Fibroblast of the conjunctiva (primary cell): ENCODE measurements around the gene PSTPIP1.
A peak's percentile ranks its signal among the peaks of the same experiment; 100 is the strongest.

Source experiments
- DNase-seq: peaks from one replicate; pipeline ENCODE4 v3.0.0-alpha.2; 2010; ENCODE audit warnings: low read depth

The PSTPIP1 gene

DNA sequence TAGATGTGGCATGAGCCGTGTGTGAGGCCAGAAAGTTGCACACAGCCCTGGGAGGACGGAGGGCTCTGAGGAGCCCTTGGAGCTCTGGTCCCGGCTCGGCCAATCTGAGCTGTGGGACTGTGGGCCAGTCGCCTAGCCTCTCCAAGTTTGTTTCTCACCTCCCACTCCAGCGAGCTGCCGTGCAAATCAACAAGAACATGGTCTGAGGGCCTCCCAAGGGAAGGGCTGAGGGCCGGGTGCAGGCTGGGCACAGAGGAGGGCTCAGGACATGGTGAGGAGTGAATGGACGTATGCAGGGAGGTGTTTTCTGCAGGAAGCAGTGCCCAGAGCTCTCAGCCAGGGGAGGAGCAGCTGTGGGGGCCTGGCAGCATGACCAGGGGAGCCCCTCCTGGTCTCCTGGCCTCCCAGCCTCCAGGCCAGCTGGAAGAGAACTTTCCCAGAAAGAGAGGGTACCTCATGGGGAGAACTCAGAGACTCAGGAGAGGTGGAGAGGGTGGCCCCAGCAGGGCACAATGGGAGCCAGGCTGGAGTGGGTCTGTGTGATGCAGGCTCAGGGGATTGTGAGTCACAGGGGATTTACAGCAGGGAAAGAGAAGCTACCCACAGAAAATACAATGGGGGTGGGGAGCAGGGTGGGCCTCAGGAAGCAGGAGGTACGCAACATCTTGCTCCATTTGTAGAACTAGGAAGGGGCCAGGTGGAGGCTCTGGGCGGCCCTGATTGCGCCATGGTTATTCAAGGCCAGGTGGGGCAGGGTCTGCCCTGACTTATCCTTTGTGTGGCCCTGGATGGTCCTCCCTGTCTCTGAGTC is 24.8 kb downstream of the PSTPIP1 start:
- no peak for DNase-seq

DNA sequence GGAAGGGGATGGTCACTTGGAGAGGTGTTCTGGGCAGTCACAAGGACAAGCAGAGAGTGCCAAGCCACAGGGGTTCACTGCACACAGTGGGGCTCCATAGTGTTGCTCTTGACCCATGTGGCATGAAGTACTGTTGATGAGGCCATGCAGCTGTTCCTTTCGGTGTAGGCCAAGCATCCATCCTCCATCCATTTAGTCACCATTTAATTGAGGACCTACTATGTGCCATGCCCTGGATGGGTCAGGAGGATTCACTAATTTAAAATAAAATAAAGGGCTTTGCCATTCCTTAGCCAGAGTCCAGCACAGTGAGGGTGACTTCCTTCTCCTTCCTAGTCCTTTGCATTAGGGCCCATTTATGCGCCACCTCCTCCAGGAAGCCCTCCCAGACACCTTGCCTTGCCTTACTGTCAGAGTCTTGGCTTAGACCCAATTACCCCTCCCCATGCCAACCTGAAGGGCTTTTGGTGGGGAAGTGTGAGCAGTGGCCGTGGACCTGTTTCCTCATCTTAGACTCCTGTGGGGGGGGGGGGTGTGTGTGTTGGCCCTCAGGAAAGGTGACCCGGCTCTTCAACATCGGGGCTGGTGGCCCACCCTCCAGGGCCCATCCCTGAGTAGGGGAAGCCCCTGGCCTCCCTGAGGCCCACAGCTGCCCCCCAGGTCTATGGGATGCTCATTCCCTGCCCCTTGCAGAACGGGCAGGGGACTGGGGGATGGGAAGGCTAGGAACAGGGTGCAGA is 25.6 kb downstream of the PSTPIP1 start:
- DNase-seq = no peak

DNA sequence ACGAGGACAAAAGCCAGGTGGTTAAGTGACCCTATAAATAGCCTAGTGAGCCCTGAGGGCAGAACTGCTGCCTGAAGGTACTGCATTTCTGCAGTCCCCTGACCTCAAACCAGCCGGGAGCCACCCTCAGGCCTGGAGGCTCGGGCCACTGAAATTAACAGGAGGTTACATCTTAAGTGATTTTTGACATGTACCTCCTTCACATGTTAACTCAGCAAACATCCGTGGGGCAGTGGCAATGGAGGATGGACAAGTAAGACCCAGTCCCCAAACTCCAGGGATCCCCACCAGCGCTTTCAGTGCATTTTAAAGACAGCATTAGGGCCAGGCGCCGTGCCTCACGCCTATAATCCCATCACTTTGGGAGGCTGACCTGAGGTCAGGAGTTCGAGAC is 26.2 kb downstream of the PSTPIP1 start:
- no peak for DNase-seq

DNA sequence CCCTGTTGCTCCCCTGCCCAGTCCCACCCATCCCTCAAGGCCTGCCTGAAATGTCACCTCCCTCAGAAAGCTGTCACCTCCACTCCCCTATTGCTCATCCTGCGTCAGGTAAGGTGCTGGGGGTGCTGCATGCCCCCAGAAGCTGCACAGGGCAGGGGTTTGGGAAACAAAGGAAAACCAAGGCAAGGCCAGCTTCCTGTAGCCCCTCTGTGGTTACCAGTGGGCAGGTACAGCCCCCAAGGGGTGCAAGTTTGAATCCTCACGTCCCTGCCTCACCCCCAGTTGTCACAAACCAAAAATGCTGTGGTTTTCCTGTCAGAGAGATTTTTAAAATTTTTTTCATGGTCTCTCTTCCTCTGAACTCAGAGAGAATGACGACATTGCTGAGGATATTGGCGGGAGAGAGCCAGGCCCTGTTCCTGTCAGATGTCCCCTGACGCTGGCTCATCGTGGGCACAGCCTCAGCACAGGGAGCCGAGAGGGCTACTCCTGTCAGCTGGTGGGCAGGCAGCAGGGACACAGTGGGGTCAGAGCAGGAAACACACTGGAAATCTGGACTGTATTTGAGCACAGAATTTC is 27.0 kb downstream of the PSTPIP1 start:
- DNase-seq = no peak

DNA sequence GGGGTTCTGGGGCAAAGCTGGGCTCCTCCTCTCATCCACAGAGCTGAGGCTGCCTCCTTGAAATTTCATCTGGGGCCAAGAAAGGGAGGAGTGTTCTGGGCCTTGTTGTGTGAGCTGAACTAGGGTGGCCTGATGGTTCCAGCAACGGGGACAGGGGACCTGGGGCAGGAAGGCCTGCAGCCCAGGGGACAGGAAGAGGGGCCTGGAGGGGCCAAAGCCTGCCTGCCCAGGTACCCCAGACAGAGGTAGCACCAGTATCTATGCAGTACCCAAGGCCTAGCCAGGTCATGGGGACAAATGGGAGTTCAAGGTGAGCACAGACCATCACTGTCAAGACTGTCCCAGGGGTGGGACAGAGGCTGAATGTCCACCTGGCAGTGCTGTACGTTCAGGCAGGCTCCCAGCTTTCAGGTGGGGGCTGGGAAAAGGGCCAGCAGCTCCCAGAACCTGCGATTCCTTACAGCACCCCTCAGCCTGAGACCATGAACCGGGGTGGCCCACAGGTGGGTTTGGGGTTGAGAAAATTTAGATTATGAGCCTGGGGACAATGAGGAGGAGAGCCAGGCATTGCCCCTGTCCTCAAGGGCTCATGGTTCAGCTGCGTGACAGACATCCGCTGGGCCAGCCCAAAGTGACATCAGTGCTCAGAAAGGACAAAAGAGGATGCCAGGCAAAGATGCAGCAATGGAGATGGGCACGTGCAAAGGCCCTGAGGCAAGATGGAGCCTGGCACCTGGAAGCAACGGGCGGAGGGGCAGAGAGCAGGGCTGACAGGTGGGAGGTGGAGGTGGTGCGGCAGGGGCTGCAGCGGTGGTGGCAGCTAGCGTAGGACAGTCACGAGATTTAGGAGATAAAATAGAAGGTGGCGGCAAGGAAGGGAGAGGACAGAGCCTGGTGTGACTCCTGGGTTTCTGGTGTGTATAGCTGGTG is 28.0 kb downstream of the PSTPIP1 start:
- DNase-seq = no peak

DNA sequence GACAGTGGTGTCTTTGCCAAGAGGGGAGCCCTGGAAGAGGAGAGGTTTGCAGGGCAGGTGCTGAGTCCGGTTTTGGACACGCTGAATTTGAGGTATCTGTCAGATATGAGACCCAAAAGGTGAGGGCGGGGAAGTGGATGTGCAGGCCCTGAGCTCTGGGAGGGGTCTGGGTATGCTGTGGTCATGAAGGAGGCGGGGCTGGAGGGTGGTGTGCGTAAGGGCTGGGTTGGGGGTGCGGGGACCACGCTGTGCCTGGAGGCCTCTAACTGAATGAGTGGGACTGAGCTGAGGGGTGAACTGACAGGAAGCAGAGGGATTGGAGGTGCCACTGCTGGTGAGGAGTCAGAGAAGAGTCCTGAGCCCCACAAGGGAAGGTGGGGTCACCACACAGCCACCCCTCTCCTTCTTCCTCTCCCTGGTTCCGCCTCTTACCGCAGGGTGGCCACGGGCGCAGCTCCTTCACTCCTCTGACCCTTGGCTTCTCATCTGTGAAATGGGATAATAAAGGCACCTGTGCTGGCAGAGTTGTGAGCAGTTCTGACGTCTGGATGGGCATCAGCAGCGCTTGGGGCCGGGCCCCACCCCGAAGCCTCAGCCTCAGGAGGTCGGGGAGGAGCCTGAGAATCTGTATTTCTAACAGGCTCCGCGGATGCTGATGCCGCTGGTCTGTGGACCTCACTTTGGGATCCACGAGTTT is 28.8 kb downstream of the PSTPIP1 start:
- DNase-seq = no peak

DNA sequence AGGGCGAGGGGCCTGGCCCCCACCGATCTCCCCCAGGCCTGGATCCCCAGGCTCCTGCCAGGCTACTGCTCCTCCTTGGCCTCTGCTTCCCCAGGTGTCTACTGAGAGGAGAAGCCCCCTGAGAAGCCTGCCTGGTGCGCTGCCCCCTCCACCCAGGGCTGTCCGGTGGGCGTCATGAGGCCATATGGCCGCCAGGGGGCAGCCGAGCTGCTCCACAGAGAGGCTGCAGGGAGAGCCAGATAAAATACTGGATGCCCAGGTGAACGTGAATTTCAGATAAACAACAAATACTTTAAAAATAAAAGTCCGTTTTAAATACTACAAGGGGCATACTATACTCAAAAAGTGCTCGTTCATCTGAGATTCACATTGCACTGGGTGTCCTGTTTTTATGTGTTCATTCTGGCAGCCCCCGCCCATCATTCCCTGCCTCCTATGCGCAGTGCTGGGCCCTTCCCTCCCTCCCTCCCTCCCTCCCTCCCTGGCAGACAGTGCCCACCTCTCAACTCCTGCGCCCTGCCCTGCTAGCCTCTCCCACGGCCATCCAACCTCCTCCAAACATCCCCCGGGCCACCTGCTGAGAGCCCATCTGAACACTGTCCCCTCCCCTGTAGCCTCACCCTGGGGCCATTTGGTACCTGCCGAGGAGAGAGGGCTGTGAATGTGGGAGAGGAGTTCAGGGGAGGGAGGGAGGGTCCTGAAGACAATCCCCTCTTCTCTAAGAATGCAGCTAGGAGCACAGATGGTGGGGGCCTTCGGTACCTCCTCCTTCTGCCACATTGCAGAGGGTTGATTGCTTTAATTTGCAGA is 29.6 kb downstream of the PSTPIP1 start:
- DNase-seq = peak; percentile 9

DNA sequence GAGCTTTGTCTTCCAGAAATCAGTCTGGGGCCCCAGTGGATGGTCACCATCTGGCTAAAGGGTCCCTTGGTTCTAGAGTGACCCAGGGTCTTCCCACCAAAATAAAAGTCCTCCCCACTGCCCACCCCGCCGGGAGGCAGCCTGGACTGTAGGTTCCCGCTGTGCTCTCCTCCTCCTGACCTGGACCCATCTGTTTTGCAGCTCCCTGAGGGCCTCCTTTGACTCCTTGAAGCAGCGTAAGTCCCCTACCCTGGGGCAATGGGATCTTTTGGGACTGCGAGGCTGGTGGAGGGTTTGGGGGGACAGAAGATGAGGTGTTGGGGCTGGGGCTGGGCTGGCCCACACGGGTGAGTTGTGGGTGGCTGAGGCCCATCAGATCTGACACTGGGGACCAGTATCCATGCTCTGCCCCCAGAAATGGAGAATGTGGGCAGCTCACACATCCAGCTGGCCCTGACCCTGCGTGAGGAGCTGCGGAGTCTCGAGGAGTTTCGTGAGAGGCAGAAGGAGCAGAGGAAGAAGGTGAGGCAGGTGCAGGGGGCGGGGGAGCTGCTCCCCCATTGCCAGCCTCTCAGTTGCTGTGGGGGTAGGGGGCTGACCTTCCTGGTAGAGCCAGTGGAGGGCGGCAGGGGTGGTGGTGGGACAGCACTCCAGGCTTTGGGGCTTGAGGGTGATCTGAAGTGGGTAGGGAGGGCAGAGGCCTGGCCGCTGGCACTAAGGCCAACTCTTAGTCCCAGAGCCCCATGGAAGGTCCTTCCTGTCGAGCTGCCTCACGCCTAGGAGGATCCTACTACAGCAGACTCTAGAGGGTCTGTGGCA is 30.4 kb downstream of the PSTPIP1 start:
- DNase-seq = no peak

DNA sequence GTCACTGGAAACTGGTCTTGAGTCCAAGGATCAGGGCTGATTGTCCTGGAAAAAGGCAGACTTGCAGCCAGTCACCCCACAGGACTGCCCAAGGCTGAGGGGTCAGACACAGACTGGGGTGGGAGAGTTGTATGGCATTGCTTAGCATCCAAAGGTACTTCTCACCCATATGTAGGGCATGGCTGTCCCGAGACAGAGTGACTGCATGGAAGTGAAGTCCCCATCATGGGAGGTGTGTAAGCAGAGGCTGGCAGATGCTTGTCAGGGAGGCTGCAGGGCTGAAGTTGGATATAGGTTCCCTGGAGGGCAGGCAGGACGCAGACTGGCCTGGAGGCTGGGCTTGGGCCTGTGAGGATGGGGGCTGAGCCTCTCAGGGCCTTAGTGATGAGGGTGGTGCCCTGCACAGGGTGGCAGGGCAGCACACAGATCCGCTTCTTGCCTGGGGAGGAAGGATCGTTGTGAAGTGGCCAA is 31.1 kb downstream of the PSTPIP1 start:
- no peak for DNase-seq

DNA sequence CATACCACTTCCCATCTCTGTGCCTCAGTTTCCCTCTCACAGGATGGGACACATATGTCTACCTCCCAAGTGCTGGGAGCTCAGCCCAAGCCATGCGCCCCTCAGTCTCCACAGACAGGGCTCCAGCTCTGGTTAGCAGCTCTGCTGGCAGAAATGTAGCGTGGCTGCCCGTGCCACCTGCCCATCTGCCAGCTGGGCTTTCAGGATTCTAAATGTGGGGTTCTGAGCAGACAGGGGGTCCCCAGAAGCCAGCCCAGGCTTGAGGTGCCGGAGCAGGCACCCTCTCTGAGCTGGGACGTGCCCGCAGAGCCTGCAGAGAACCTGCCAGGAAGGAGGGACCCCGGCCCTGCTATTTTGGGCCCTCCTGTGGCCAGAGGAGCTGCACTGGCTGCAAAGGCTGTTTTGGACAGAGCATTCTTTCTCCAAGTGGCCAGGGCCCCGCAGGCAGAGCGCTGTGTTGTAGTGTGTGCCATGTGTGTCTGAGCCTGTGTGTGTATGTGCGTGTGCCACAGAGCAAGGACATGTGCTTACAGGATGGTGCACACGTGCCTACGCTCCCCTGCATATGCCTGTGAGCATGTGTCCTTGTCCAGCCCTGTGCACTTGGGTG is 31.7 kb downstream of the PSTPIP1 start:
- no peak for DNase-seq

DNA sequence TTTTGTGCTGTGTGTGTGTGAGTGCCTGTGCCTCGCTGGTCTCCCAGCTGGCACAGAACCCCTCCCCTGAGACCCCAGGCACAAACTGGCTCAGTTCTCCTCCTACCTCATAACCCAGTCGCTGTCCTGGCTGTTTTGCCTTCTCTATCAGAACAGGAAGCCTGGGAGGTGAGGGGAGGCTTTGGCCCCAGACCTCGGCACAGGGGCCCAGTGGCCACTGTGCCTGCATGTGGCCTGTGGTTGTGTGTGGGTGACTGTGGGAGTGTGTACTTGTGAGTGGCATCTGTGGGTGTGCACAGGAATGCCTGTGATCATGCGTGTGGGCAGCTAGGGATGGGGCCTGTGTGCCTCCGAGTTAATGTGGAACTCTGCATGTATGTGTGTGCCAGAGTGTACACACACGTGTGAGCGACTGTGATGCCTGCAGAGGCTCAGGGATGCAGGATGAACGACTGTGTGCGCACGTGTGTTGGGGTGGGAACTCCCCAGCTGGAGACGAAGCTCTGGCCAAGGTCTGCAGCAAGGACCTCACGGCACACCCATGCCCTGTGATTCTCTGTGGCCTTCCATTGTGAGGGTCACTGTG is 32.3 kb downstream of the PSTPIP1 start:
- DNase-seq = no peak

DNA sequence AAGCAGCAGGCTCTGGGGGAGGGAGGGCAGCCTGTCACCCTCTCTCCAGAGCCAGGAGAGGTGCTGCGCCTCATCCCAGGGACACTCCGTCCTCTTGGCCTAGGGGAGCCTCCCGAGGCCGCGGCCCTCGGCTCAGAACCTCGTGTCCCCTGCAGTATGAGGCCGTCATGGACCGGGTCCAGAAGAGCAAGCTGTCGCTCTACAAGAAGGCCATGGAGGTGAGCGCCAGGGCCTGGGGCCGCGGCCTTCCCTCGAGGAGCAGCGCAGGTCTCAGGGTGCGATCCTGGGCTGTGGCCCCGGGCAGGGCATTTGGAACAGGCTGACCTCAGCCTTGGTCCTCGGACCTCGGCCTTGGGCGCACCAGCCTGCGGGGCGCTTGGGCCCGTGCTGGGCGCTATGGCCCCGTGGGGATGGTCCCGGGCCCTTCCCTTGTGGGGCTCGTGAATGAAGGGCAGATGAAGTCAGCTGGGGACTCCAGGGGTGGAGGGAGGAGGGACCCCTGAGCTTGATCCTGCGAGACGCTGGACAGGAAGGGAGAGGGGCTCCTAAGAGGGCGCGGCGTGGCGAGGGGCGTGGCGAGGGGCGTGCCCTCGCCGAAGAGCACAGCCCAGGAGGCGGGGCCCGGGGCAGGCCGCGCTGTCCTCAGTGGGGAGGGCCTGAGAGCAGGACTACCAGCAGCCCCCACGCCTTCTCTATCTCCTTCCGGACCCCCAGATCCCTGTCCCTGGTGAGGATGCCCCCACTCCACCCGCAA is 32.9 kb downstream of the PSTPIP1 start:
- no peak for DNase-seq

DNA sequence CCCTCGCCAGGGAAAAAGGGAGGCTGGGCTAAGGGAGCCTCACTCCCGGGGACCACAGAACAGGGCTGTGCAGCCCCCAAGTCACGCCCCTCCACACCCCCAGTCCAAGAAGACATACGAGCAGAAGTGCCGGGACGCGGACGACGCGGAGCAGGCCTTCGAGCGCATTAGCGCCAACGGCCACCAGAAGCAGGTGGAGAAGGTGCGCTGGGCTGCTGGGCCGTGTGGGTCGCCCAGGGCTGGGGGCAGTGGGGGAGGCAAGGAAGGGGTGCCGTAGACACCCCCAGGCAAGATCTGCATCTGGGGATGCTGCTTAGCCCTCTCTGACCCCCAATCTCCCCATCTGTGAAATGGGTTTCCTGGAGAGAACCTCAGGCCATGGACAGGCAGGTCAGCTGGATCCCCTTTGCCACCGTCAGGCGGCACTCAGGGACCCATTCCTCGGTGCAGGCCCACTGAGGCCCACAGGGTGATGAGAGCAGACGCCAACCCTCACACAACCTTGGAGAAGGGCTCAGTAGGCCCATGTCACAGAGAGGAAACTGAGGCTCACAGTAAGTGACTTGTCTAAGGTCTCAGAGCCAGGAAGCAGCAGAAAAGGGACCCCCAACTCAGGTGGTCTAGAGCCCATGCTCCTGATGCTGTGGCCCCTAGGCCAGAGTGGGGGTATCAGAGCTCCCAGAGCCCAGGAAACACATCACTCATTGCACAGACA is 33.7 kb downstream of the PSTPIP1 start:
- no peak for DNase-seq

DNA sequence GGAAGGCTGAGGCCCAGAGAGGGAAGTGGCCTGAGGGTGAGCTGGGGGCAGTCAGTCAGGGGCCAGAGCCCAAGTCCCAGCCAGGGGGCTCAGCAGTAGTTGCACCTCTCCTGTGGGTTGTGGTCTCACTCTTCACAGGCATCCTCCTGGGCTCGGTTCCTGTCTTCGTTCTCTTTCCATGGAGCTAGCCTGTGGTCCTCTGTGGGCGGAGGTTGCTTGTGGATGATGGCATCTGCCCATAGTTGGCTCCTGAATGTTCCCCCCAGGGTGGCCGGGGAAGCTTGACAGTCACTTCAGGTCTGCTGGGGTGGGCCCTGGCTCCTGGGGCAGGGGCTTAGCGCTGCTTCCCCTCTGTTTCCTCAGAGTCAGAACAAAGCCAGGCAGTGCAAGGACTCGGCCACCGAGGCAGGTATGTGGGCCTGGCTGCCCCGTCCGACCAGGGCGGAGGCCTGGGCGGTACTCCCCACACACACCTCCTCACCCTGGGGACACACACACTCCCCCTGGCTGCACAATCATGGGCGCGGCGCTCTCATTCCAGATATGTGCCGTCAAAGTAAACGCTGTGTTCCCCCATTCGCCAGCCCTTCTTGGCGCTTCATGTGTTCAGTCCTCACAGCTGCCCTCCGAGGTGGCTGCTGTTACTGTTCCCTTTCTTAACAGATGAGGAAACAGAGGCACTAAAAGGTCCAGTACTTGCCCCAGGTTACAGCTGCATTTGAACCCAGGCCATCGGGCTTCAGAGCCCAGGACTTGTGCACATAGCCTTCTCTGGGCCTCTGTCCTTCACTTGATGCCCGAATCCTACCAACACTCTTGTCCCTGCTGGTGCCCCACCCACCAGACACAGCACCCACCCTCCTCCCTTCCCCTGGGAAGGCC is 34.5 kb downstream of the PSTPIP1 start:
- no peak for DNase-seq

DNA sequence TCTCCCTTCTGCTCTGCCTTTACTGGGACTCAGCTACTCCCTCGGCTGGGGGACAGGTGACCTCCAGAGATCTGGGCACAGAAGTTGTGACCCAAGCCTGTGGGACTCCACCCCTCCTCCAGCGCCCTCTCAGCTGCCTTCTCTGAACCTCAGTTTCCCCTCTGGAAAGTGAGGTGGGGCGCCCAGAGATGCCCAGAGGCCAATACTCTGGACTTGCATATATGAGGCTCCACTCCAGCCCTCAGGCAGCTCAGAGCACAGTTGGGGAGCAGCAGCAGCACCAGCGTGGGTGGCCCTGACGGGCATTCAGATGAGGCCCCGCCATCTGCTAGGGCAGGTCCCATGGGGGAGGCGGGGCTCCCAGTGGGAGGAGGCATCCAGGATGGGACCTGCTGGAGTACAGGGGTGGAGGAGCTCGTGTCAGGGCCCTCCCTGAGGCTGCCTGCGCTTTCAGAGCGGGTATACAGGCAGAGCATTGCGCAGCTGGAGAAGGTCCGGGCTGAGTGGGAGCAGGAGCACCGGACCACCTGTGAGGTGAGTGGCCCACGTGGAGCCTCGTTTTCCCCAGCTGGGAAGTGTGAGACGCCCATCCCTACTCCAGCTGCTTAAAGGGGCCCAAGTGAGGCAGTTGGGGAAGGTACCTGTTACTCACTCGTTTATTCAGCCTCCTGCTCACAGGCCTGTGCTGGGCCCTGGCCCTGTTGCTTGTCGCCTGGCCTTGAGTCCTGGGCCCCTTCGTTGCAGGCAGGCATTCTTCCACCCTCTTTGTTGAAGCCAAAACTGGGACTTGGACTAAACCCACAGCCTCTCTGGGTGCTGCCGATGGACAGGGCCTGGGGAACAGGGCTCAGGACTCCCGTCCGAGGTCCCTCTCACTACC is 35.4 kb downstream of the PSTPIP1 start:
- DNase-seq = no peak
